H9 (cell line): ENCODE data around the gene TUBB4B. TPM values are rescaled to one million over a fixed set of nuclear protein-coding genes. Genes with fewer than 3 reads are reported as not detected.

Experiments used
- DNase-seq: peaks from one replicate; pipeline ENCODE4 v3.0.0-alpha.2; 2017
- H2AFZ ChIP-seq: one replicate; pipeline ENCODE4 v1.6.1; 2013; ENCODE audit warnings: mild to moderate bottlenecking, low read length, control low read depth, moderate library complexity
- H2AK5ac ChIP-seq: 2 replicates; pipeline ENCODE4 v1.6.1; 2013; ENCODE audit warnings: low read length, control low read depth, mixed read lengths; ENCODE audit not compliant: insufficient read length
- H2BK120ac ChIP-seq: one replicate; pipeline ENCODE4 v1.6.1; 2013; ENCODE audit warnings: low read depth, mild to moderate bottlenecking, low read length, control low read depth, inconsistent platforms; ENCODE audit not compliant: poor library complexity, severe bottlenecking
- H2BK12ac ChIP-seq: 2 replicates; pipeline ENCODE4 v1.6.1; 2013; ENCODE audit warnings: low read length, control low read depth, mixed read lengths, low read depth; ENCODE audit not compliant: insufficient read length
- H2BK15ac ChIP-seq: 2 replicates; pipeline ENCODE4 v1.6.1; 2013; ENCODE audit warnings: low read depth, low read length, control low read depth
- H2BK20ac ChIP-seq: one replicate; pipeline ENCODE4 v1.6.1; 2013; ENCODE audit warnings: low read depth, mild to moderate bottlenecking, low read length, control low read depth, inconsistent platforms; ENCODE audit not compliant: poor library complexity, severe bottlenecking
- H2BK5ac ChIP-seq: 2 replicates; pipeline ENCODE4 v1.6.1; 2013; ENCODE audit warnings: low read length, control low read depth, mixed read lengths; ENCODE audit not compliant: insufficient read length
- H3K14ac ChIP-seq: 2 replicates; pipeline ENCODE4 v1.6.1; 2013; ENCODE audit warnings: low read length, control low read depth; ENCODE audit not compliant: insufficient read depth
- H3K18ac ChIP-seq: 2 replicates; pipeline ENCODE4 v1.6.1; 2013; ENCODE audit warnings: low read depth, mild to moderate bottlenecking, mixed read lengths, low read length, control low read depth; ENCODE audit not compliant: insufficient read length
- H3K23ac ChIP-seq: 2 replicates; pipeline ENCODE4 v1.6.1; 2013; ENCODE audit warnings: low read length, control low read depth, mixed read lengths, low read depth; ENCODE audit not compliant: insufficient read length
- H3K23me2 ChIP-seq: 2 replicates; pipeline ENCODE4 v1.6.1; 2013; ENCODE audit warnings: low read depth, mild to moderate bottlenecking, mixed read lengths, low read length, control low read depth; ENCODE audit not compliant: insufficient read length, poor library complexity, severe bottlenecking
- H3K27ac ChIP-seq: 2 replicates; pipeline ENCODE4 v1.5.1; 2013; ENCODE audit warnings: low read length, control low read depth, mixed read lengths, low read depth; ENCODE audit not compliant: insufficient read length
- H3K27me3 ChIP-seq: 2 replicates; pipeline ENCODE4 v1.6.1; 2013; ENCODE audit warnings: low read length, control low read depth, inconsistent platforms; ENCODE audit not compliant: insufficient read depth
- H3K4ac ChIP-seq: 2 replicates; pipeline ENCODE4 v1.6.1; 2013; ENCODE audit warnings: low read depth, mild to moderate bottlenecking, control low read depth, inconsistent platforms, low read length, moderate library complexity
- H3K4me1 ChIP-seq: 2 replicates; pipeline ENCODE4 v1.6.1; 2013; ENCODE audit warnings: low read length, control low read depth, inconsistent platforms; ENCODE audit not compliant: insufficient read depth
- H3K4me2 ChIP-seq: 2 replicates; pipeline ENCODE4 v1.6.1; 2013; ENCODE audit warnings: low read length, control low read depth, mixed read lengths; ENCODE audit not compliant: insufficient read length, insufficient read depth
- H3K56ac ChIP-seq: 2 replicates; pipeline ENCODE4 v1.6.1; 2013; ENCODE audit warnings: low read depth, mild to moderate bottlenecking, mixed read lengths, low read length, control low read depth; ENCODE audit not compliant: insufficient read length
- H3K79me1 ChIP-seq: 2 replicates; pipeline ENCODE4 v1.6.1; 2013; ENCODE audit warnings: low read depth, mild to moderate bottlenecking, moderate library complexity, low read length, control low read depth, inconsistent platforms; ENCODE audit not compliant: insufficient read depth, poor library complexity, severe bottlenecking
- H3K79me2 ChIP-seq: 2 replicates; pipeline ENCODE4 v1.6.1; 2013; ENCODE audit warnings: low read length, control low read depth, inconsistent platforms; ENCODE audit not compliant: insufficient read depth
- H3K9ac ChIP-seq: 2 replicates; pipeline ENCODE4 v1.6.1; 2013; ENCODE audit warnings: low read length, control low read depth, mixed read lengths; ENCODE audit not compliant: insufficient read length; ENCODE audit errors: extremely low read depth
- H3K9me3 ChIP-seq: one replicate; pipeline ENCODE4 v1.6.1; 2013; ENCODE audit warnings: low read depth, low read length, inconsistent platforms; ENCODE audit not compliant: control insufficient read depth
- H3T11ph ChIP-seq: one replicate; pipeline ENCODE4 v1.6.1; 2013; ENCODE audit warnings: mild to moderate bottlenecking, low read length, control low read depth, inconsistent platforms
- H4K20me1 ChIP-seq: one replicate; pipeline ENCODE4 v1.6.1; 2013; ENCODE audit not compliant: control insufficient read depth, insufficient read length, insufficient read depth
- H4K5ac ChIP-seq: 2 replicates; pipeline ENCODE4 v1.6.1; 2013; ENCODE audit warnings: low read depth, mild to moderate bottlenecking, mixed read lengths, low read length, control low read depth; ENCODE audit not compliant: insufficient read length
- H4K8ac ChIP-seq: replicated peaks from 2 replicates; pipeline ENCODE4 v1.6.1; 2013; ENCODE audit warnings: low read length, control low read depth, mixed read lengths, low read depth; ENCODE audit not compliant: insufficient read length
- H4K91ac ChIP-seq: 2 replicates; pipeline ENCODE4 v1.6.1; 2013; ENCODE audit warnings: low read depth, mild to moderate bottlenecking, moderate library complexity, mixed read lengths, low read length, control low read depth; ENCODE audit not compliant: insufficient read length
- H3K27ac Mint-ChIP-seq, 3 experiments: 2 replicates in 2 of 3; 3 replicates in 1 of 3; pipeline ENCODE4 v1.8.0; 2020 to 2021; ENCODE audit warnings: mixed read lengths in 3 of 3, mild to moderate bottlenecking in 1 of 3, moderate library complexity in 1 of 3
- H3K27me3 Mint-ChIP-seq: 2 replicates; pipeline ENCODE4 v1.8.0; 2021; ENCODE audit warnings: low read depth, mild to moderate bottlenecking, moderate library complexity, mixed read lengths
- H3K36me3 Mint-ChIP-seq, 3 experiments: 2 replicates in 2 of 3; 3 replicates in 1 of 3; pipeline ENCODE4 v1.8.0; 2020 to 2021; ENCODE audit warnings: low read depth in 3 of 3, mixed read lengths in 3 of 3; ENCODE audit not compliant: insufficient read depth in 1 of 3
- H3K4me1 Mint-ChIP-seq, 2 experiments: 2 replicates each; pipeline ENCODE4 v1.8.0; 2020; ENCODE audit warnings: mixed read lengths in 2 of 2
- H3K4me3 Mint-ChIP-seq, 2 experiments: 2 replicates in 1 of 2; 3 replicates in 1 of 2; pipeline ENCODE4 v1.8.0; 2020 to 2021; ENCODE audit warnings: mild to moderate bottlenecking in 2 of 2, mixed read lengths in 2 of 2, moderate library complexity in 1 of 2
- H3K9me3 Mint-ChIP-seq, 2 experiments: 2 replicates in 1 of 2; 3 replicates in 1 of 2; pipeline ENCODE4 v1.8.0; 2020; ENCODE audit warnings: mild to moderate bottlenecking in 2 of 2, mixed read lengths in 2 of 2, moderate library complexity in 1 of 2
- WGBS: extraction: QIAGEN DNeasy Blood & Tissue Kit; methylation state at CpG from one replicate; pipeline ENCODE4 v1.1.7; 2013; ENCODE audit warnings: missing lambda C conversion rate, low lambda C conversion rate, mixed read lengths; ENCODE audit not compliant: insufficient read length; ENCODE audit errors: extremely low coverage; 5-methylcytosine and 5-hydroxymethylcytosine counted together
- total RNA-seq: library from RNA; stranded (reverse); gene quantifications from 2 replicates; pipeline ENCODE4 v1.2.1, GENCODE V29; 2021
- TF ChIP-seq, protein P1 (sequence below): fragments of 200-600 bp; sonication (generic); conservative IDR thresholded peaks from 3 replicates; pipeline ENCODE4 v1.8.0; 2021; ENCODE audit warnings: antibody characterized with exemption, mild to moderate bottlenecking

Gene TUBB4B
- total RNA-seq, 1 experiment from 2014 or later: 378 TPM

DNA sequence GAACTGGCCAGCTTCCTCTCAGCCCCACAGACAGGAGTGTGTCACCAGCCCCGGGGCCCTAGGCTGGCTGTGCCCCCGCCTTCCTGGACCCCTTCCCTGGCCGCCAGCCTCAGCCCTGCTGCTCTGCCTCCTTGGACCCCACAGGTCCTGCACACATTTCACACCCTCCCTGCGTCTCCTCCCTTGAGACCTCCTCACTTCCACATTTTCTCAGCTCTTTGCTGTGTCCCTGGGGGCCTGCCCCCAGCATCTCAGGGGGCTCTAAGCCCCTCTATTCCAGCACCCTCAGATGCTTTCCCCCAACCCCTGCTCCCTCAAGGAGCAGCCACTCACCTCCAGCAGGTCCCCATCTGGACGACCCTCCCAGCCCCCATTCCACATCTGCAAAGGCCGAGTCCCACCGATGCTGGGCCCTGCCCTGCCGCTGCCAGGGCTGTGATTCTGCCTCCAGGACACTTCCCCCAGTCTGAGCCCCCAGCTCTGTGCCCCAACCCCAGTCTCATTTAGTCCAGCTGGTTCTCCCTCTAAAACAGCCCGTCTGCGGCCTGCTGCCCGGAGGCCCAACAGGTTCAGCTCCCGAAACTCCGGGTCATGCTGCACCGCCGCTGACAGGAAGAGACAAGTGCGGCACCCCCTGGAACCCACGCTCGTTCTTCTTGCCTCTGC is 6.2 kb upstream of the TUBB4B start:
- DNase-seq: no peak
- no peak overlapping the region for H3K56ac ChIP-seq
- H3K4me2 ChIP-seq: no peak overlapping the region
- TF ChIP-seq, protein P1, sequence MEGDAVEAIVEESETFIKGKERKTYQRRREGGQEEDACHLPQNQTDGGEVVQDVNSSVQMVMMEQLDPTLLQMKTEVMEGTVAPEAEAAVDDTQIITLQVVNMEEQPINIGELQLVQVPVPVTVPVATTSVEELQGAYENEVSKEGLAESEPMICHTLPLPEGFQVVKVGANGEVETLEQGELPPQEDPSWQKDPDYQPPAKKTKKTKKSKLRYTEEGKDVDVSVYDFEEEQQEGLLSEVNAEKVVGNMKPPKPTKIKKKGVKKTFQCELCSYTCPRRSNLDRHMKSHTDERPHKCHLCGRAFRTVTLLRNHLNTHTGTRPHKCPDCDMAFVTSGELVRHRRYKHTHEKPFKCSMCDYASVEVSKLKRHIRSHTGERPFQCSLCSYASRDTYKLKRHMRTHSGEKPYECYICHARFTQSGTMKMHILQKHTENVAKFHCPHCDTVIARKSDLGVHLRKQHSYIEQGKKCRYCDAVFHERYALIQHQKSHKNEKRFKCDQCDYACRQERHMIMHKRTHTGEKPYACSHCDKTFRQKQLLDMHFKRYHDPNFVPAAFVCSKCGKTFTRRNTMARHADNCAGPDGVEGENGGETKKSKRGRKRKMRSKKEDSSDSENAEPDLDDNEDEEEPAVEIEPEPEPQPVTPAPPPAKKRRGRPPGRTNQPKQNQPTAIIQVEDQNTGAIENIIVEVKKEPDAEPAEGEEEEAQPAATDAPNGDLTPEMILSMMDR: no peak
- H3K79me1 ChIP-seq: no peaks in the 10 kb centered on the region
- no peaks in the 10 kb centered on the region for H3K27me3 ChIP-seq
- H4K91ac ChIP-seq: no peak overlapping the region
- H3K9me3 Mint-ChIP-seq: no peaks in the 10 kb centered on the region
- H2BK12ac ChIP-seq: no peak overlapping the region
- H2BK15ac ChIP-seq: no peak overlapping the region
- no peak overlapping the region for H3K27ac ChIP-seq
- no peak overlapping the region for H3K9ac ChIP-seq
- no peak overlapping the region for H3K14ac ChIP-seq
- no peak overlapping the region for H2AK5ac ChIP-seq
- no peaks in the 10 kb centered on the region for H4K20me1 ChIP-seq
- no peak overlapping the region for H2BK5ac ChIP-seq
- H3K4me1 Mint-ChIP-seq: peaks cover 12 to 20% of the 10 kb centered on the region in 2 experiments
- H3K9me3 ChIP-seq: no peaks in the 10 kb centered on the region
- WGBS: no CpG with 5 or more reads among the region's 18 CpGs
- no peak overlapping the region for H2AFZ ChIP-seq
- no peak overlapping the region for H2BK20ac ChIP-seq
- peaks cover 7% of the 10 kb centered on the region for H3K27me3 Mint-ChIP-seq
- no peaks in the 10 kb centered on the region for H3K79me2 ChIP-seq
- H3K23ac ChIP-seq: no peak overlapping the region
- peaks cover 3% of the 10 kb centered on the region; the same call in 1 of the 2 replicates for H3K4me1 ChIP-seq
- no peak overlapping the region for H3K18ac ChIP-seq
- no peak overlapping the region for H3K4me3 Mint-ChIP-seq
- no peak overlapping the region for H4K5ac ChIP-seq
- peak overlapping the region in 2 of 3 experiments; percentile 34 to 76; a peak in 2 of 7 replicates for H3K27ac Mint-ChIP-seq
- no peak overlapping the region for H3K4ac ChIP-seq
- H3K36me3 Mint-ChIP-seq: peaks cover 0 to 5% (median 0%) of the 10 kb centered on the region in 3 experiments; a peak in 3 of 7 replicates
- H2BK120ac ChIP-seq: no peak overlapping the region
- no peak overlapping the region for H3T11ph ChIP-seq
- H3K23me2 ChIP-seq: no peaks in the 10 kb centered on the region
- no peak overlapping the region for H4K8ac ChIP-seq
